IMR-90 (cell line): ENCODE results near the gene ASH1L.

ENCODE experiments used
- POLR2A ChIP-seq: IDR thresholded peaks from 2 replicates; pipeline ENCODE4 v1.6.1; 2012; ENCODE audit warnings: mild to moderate bottlenecking, low read depth, low read length
- TF ChIP-seq, protein P1 (sequence below): fragments of 150-350 bp; IDR thresholded peaks from 2 replicates; pipeline ENCODE4 v1.6.1; 2017; ENCODE audit warnings: mild to moderate bottlenecking, antibody characterized with exemption, low read length, low read depth
- TF ChIP-seq, protein P2 (sequence below): conservative IDR thresholded peaks from 2 replicates; pipeline ENCODE4 v1.5.1; 2012; ENCODE audit warnings: mild to moderate bottlenecking, low read depth, low read length, improper control_type of control experiment

DNA sequence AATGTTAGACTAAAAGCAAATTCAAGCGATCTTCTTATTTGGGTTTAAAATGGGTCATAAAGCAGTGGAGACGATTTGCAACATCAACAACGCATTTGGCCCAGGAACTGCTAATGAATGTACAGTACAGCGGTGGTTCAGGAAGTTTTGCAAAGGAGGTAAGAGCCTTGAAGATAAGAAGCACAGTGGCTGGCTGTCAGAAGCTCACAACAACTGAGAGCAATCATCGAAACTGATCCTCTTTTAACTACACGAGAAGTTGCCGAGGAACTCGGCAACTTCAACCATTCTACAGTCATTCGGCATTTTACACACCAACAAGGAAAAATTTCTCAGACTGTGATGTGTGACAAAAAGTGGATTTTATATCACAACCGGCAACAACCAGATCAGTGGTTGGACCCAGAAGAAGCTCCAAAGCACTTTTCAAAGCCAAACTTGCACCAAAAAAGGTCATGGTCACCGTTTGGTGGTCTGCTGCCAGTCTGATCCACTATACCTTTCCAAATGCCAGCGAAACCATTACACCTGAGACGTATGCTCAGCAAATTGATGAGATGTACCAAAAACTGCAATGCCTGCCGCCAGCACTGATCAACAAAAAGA, 47.9 kb downstream of the ASH1L start:
- TF ChIP-seq, protein P1, sequence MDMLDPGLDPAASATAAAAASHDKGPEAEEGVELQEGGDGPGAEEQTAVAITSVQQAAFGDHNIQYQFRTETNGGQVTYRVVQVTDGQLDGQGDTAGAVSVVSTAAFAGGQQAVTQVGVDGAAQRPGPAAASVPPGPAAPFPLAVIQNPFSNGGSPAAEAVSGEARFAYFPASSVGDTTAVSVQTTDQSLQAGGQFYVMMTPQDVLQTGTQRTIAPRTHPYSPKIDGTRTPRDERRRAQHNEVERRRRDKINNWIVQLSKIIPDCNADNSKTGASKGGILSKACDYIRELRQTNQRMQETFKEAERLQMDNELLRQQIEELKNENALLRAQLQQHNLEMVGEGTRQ, result no peak
- TF ChIP-seq, protein P2, sequence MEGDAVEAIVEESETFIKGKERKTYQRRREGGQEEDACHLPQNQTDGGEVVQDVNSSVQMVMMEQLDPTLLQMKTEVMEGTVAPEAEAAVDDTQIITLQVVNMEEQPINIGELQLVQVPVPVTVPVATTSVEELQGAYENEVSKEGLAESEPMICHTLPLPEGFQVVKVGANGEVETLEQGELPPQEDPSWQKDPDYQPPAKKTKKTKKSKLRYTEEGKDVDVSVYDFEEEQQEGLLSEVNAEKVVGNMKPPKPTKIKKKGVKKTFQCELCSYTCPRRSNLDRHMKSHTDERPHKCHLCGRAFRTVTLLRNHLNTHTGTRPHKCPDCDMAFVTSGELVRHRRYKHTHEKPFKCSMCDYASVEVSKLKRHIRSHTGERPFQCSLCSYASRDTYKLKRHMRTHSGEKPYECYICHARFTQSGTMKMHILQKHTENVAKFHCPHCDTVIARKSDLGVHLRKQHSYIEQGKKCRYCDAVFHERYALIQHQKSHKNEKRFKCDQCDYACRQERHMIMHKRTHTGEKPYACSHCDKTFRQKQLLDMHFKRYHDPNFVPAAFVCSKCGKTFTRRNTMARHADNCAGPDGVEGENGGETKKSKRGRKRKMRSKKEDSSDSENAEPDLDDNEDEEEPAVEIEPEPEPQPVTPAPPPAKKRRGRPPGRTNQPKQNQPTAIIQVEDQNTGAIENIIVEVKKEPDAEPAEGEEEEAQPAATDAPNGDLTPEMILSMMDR, result no peak
- TF ChIP-seq POLR2A, result no peak
